Measurements from ENCODE around the gene POLD1. TPM values are rescaled to one million over a fixed set of nuclear protein-coding genes. Genes with fewer than 3 reads are reported as not detected.

Gene POLD1
- total and polyA plus RNA-seq, 2 donors (not counting 3 experiments of a cell fraction or from before 2014, with no cell fraction given): 40.9 to 63.9 TPM

DNA sequence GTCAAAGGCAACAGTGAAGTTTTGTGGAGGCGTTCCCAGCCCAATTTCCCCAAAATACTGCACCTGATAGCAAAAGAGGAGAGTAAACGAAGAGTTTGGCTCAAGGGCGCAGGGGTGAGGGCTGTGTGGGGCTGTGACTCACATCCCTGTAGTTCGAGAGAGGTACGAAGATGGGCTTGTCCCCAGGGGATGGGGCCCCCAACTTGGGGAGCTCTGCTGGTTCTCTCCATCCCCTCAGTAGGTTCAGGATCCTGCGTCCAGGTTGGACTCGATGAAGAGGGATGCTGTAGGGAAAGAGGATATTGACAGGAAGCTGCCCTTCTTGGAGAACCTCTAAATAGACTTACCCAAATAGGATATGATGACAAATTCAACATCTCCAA is 22.1 kb upstream of the POLD1 start:
- Histone ChIP-seq H3K9me3 (replicated peaks; ENCODE audit: control insufficient read depth, insufficient read depth, low read length) (no peaks in the 10 kb centered on the region), H3K79me2 (ENCODE audit: control insufficient read depth, insufficient read depth, low read length) (no peaks in the 10 kb centered on the region), H3K36me3 (ENCODE audit: control insufficient read depth in 2 of 2, extremely low read depth in 1 of 2, insufficient read depth in 2 of 2, low read length in 2 of 2) (no peaks in the 10 kb centered on the region), H3K4me3 (replicated peaks in 1 of 3; ENCODE audit: insufficient read depth in 1 of 3, low read depth in 1 of 3, low read length in 3 of 3) (no peak overlapping the region), H3K4me1 (ENCODE audit: control insufficient read depth, extremely low read depth, insufficient read depth, low read length) (peaks cover 7% of the 10 kb centered on the region), H3K4me2 (ENCODE audit: insufficient read depth, low read length) (no peak overlapping the region), H3K9me1 (replicated peaks; ENCODE audit: control insufficient read depth, extremely low read depth, insufficient read depth, low read length) (no peaks in the 10 kb centered on the region), H3K27me3 (ENCODE audit: control insufficient read depth in 2 of 2, insufficient read depth in 2 of 2, low read length in 2 of 2) (no peaks in the 10 kb centered on the region), H4K20me1 (replicated peaks; ENCODE audit: control insufficient read depth, extremely low read depth, insufficient read depth, low read length) (no peaks in the 10 kb centered on the region), H2AFZ (ENCODE audit: low read depth, low read length) (no peak overlapping the region), H3K27ac (ENCODE audit: insufficient read depth, low read depth, low read length) (no peak overlapping the region), H3K9ac (replicated peaks; ENCODE audit: extremely low read depth, insufficient read depth, low read length) (no peak overlapping the region)
- BruUV-seq (replicated peaks): no TSS peak
- DNase-seq (ENCODE audit: low read depth, low spot score): no peak
- ChIA-PET CTCF (interaction anchor here (0.7 to 1.2 kb wide), 4 partner anchors 8 to 99 kb away, joined by 3 to 4 read pairs (median 4); no protein-coding TSS in a partner anchor), POLR2A (no interaction called here)
- FAIRE-seq: no peak
- no peak for TF ChIP-seq GATA2 (IDR thresholded peaks at IDR 0.05; ENCODE audit: insufficient read depth, insufficient read length, low read depth, low read length)
- no peak for TF ChIP-seq POLR2AphosphoS5 (IDR thresholded peaks at IDR 0.05; ENCODE audit: insufficient read depth, low read depth, low read length)
- TF ChIP-seq EZH2 (IDR thresholded peaks at IDR 0.05; ENCODE audit: borderline replicate concordance, low read depth, low read length, severe bottlenecking): no peak
- TF ChIP-seq CTCF (IDR thresholded peaks at IDR 0.05; ENCODE audit: extremely low read depth in 1 of 2, insufficient read depth in 1 of 2, low read depth in 1 of 2, low read length in 2 of 2): no peak
- no peak for TF ChIP-seq MYC (IDR thresholded peaks at IDR 0.05; ENCODE audit: low read depth, low read length)
- TF ChIP-seq, protein P1, sequence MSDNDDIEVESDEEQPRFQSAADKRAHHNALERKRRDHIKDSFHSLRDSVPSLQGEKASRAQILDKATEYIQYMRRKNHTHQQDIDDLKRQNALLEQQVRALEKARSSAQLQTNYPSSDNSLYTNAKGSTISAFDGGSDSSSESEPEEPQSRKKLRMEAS (IDR thresholded peaks at IDR 0.05; ENCODE audit: insufficient read depth, insufficient read length): no peak
- no peak for TF ChIP-seq FOS (IDR thresholded peaks at IDR 0.05; ENCODE audit: borderline replicate concordance, insufficient read depth, low read length)
- no peak for TF ChIP-seq POLR2A (IDR thresholded peaks at IDR 0.05; ENCODE audit: low read depth, low read length)
- TF ChIP-seq JUN (IDR thresholded peaks at IDR 0.05; ENCODE audit: borderline replicate concordance, insufficient read depth, insufficient read length, low read depth): no peak
- intact Hi-C loops (cut with micrococcal nuclease) (no loop called here), dilution Hi-C loops (cut with MboI; ENCODE audit: extremely low pct_ligation_motif_present, low sequenced_read_pairs) (no loop called here)
